Heart left ventricle (tissue), 13 donors: ENCODE results near the gene TRRAP.

Experiments
- POLR2A ChIP-seq, 2 donors: fragments of 450-650 bp; IDR thresholded peaks; one replicate each; pipeline ENCODE4 v1.6.1; 2017; ENCODE audit warnings: antibody characterized with exemption in 2 of 2, mild to moderate bottlenecking in 2 of 2, moderate library complexity in 2 of 2
- TF ChIP-seq, protein P1 (sequence below), 12 donors: fragments of 200-600 bp; sonication (generic) in 4 of 12; IDR thresholded peaks; one replicate each; pipeline versions ENCODE4 v1.5.0 to v1.8.0; 2018 to 2022; ENCODE audit warnings: antibody characterized with exemption in 12 of 12, mild to moderate bottlenecking in 5 of 12
- donor health status: ischemic (EF 13 %, LVEDD 7.1; RV severe dilation, severe dysfunction).
- donor health status: DM: no; HTN: yes; CAD: no.
- donor health status: DM: no; HTN: no; CAD: no.
- donor health status: ischemic (EF 25% LVEDD 6.9; RV normal size, moderate dysfunction).
- donor health status: ischemic (EF 25% LVEDD 5.7; RV mildly dilated, moderate dysfunction).
- donor health status: ischemic (EF 35%, LVEDD 5.7; RV mildly dilated, moderate dysfunction).
- donor health status: nonischemic (EF 11% LVEDD 7.7; RV severe dilation, severe dysfunction).
- donor health status: DM: yes; HTN: yes; CAD: no.
- donor health status: PGD.
- donor health status: ischemic (EF 29% LVEDD 5.4; RV normal size, mild dysfunction).
- donor health status: nonischemic (EF 23%, LVEDD 6.1; RV moderate dilation, normal function).

DNA sequence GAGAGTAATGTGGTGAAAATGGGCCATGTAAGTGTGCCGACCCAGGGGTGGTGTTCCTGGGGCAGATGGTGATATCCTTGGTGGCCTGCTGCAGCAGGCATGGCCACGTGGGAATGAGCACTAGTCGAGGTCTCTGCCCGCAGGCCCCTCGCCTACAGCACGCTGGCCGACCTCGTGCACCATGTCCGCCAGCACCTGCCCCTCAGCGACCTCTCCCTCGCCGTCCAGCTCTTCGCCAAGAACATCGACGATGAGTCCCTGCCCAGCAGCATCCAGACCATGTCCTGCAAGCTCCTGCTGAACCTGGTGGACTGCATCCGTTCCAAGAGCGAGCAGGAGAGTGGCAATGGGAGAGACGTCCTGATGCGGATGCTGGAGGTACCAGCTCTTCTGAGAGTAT lies 30.3 kb downstream of the TRRAP start:
- TF ChIP-seq, protein P1, sequence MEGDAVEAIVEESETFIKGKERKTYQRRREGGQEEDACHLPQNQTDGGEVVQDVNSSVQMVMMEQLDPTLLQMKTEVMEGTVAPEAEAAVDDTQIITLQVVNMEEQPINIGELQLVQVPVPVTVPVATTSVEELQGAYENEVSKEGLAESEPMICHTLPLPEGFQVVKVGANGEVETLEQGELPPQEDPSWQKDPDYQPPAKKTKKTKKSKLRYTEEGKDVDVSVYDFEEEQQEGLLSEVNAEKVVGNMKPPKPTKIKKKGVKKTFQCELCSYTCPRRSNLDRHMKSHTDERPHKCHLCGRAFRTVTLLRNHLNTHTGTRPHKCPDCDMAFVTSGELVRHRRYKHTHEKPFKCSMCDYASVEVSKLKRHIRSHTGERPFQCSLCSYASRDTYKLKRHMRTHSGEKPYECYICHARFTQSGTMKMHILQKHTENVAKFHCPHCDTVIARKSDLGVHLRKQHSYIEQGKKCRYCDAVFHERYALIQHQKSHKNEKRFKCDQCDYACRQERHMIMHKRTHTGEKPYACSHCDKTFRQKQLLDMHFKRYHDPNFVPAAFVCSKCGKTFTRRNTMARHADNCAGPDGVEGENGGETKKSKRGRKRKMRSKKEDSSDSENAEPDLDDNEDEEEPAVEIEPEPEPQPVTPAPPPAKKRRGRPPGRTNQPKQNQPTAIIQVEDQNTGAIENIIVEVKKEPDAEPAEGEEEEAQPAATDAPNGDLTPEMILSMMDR (IDR thresholded peaks at IDR 0.05), result no peak
- no peak for TF ChIP-seq POLR2A (IDR thresholded peaks at IDR 0.05)
